ENCODE results near the gene FRMPD2.

GRCh38 chr10:48184224-48184623 is 90.3 kb downstream of the FRMPD2 start:
- TF ChIP-seq, protein P1, sequence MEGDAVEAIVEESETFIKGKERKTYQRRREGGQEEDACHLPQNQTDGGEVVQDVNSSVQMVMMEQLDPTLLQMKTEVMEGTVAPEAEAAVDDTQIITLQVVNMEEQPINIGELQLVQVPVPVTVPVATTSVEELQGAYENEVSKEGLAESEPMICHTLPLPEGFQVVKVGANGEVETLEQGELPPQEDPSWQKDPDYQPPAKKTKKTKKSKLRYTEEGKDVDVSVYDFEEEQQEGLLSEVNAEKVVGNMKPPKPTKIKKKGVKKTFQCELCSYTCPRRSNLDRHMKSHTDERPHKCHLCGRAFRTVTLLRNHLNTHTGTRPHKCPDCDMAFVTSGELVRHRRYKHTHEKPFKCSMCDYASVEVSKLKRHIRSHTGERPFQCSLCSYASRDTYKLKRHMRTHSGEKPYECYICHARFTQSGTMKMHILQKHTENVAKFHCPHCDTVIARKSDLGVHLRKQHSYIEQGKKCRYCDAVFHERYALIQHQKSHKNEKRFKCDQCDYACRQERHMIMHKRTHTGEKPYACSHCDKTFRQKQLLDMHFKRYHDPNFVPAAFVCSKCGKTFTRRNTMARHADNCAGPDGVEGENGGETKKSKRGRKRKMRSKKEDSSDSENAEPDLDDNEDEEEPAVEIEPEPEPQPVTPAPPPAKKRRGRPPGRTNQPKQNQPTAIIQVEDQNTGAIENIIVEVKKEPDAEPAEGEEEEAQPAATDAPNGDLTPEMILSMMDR (IDR thresholded peaks at IDR 0.05), result no peak
- no peak for TF ChIP-seq POLR2A (IDR thresholded peaks at IDR 0.05)

All from heart left ventricle (tissue), 13 donors.